DMS79 (cell line): ENCODE measurements around the gene TKFC.

Experiments used
- DNase-seq: peaks from one replicate; lab custom pipeline; 2025; lab: John Stamatoyannopoulos, UW

Gene TKFC

GRCh38 chr11:61345954-61346843, 13.2 kb downstream of the TKFC start:
- DNase-seq = no peak

GRCh38 chr11:61347916-61348461, 15.0 kb downstream of the TKFC start:
- no peak for DNase-seq

GRCh38 chr11:61349189-61349751, 16.2 kb downstream of the TKFC start:
- no peak for DNase-seq

GRCh38 chr11:61349916-61350315, 16.9 kb downstream of the TKFC start:
- no peak for DNase-seq

- DNase-seq = no peak
These were observed 17.3 kb downstream of the TKFC start for GRCh38 chr11:61350336-61350735.

GRCh38 chr11:61350803-61351202, 17.8 kb downstream of the TKFC start:
- no peak for DNase-seq

- no peak for DNase-seq
These were observed 19.0 kb downstream of the TKFC start for GRCh38 chr11:61352038-61352437.

GRCh38 chr11:61353131-61354067, 20.4 kb downstream of the TKFC start:
- no peak for DNase-seq

- DNase-seq = no peak
These were observed 21.2 kb downstream of the TKFC start for GRCh38 chr11:61354208-61354607.

GRCh38 chr11:61356706-61357105, 23.7 kb downstream of the TKFC start:
- no peak for DNase-seq

GRCh38 chr11:61357233-61357893, 24.3 kb downstream of the TKFC start:
- no peak for DNase-seq

- DNase-seq = no peak
These were observed 24.8 kb downstream of the TKFC start for GRCh38 chr11:61357894-61358239.

- no peak for DNase-seq
These were observed 25.5 kb downstream of the TKFC start for GRCh38 chr11:61358566-61358965.

GRCh38 chr11:61359516-61359915, 26.5 kb downstream of the TKFC start:
- no peak for DNase-seq

- DNase-seq = no peak
These were observed 28.3 kb downstream of the TKFC start for GRCh38 chr11:61361237-61361740.

- peak; percentile 86 for DNase-seq
These were observed 28.9 kb downstream of the TKFC start, which contains the start of the genes CYB561A3 and TMEM138 for GRCh38 chr11:61361741-61362541. CYB561A3 (minus strand) TSS chr11:61361882; CDS start chr11:61356713, 5,169 bp downstream. TMEM138 (plus strand) TSS chr11:61362374; CDS start chr11:61364391, 2,017 bp downstream.

- peak; percentile 52 for DNase-seq
These were observed 29.5 kb downstream of the TKFC start for GRCh38 chr11:61362542-61362875.

- DNase-seq = no peak
These were observed 31.1 kb downstream of the TKFC start for GRCh38 chr11:61364012-61364675.

GRCh38 chr11:61367406-61367805, 34.4 kb downstream of the TKFC start:
- no peak for DNase-seq

GRCh38 chr11:61368646-61369045, 35.6 kb downstream of the TKFC start:
- DNase-seq = no peak
